Measurements from ENCODE around the gene RBM15B. TPM values are rescaled to one million over a fixed set of nuclear protein-coding genes. Genes with fewer than 3 reads are reported as not detected.

Gene RBM15B
- total and polyA plus RNA-seq, 9 of the 15 experiments (the other 6 are each of a cell fraction or from before 2014, with no cell fraction given), result 1.8 to 21.0 (median 10.5) TPM

- TF ChIP-seq SIN3A (IDR thresholded peaks at IDR 0.05; ENCODE audit: borderline replicate concordance in 2 of 2, control insufficient read depth in 1 of 2, low read depth in 2 of 2, low read length in 2 of 2) (peak; percentile 31 to 44; a peak in 1 of 4 replicates), SETDB1 (IDR thresholded peaks at IDR 0.05; ENCODE audit: low read length) (peak; percentile 74), TSC22D4 (tag; IDR thresholded peaks at IDR 0.05) (no peak), FOXO4 (CRISPR knock-in tag; IDR thresholded peaks at IDR 0.05) (no peak), ZBTB11 (CRISPR knock-in tag; IDR thresholded peaks at IDR 0.05) (no peak), DACH1 (IDR thresholded peaks at IDR 0.05; ENCODE audit: partially characterized antibody) (no peak), ZHX1 (conservative IDR thresholded peaks at IDR 0.05; ENCODE audit: low read length) (no peak), PHB (CRISPR knock-in tag; IDR thresholded peaks at IDR 0.05) (no peak), RFX1 (IDR thresholded peaks at IDR 0.05) (no peak), EP300 (IDR thresholded peaks at IDR 0.05; ENCODE audit: low read length) (no peak), NR0B1 (IDR thresholded peaks at IDR 0.05; ENCODE audit: partially characterized antibody) (no peak), SMAD3 (CRISPR knock-in tag; conservative IDR thresholded peaks at IDR 0.05) (no peak), ZNF175 (CRISPR knock-in tag; IDR thresholded peaks at IDR 0.05; ENCODE audit: low read depth) (no peak), PHF21A (IDR thresholded peaks at IDR 0.05; ENCODE audit: borderline replicate concordance, low read depth) (no peak)
Observed at GRCh38 chr3:51391075-51391565, at the start of gene RBM15B (continued).

Data from K562 (cell line).